Progenitor cell of endocrine pancreas (in vitro differentiated cells): ENCODE data around the gene UNC45A. TPM values are rescaled to one million over a fixed set of nuclear protein-coding genes. Genes with fewer than 3 reads are reported as not detected.
A peak's percentile ranks its signal among the peaks of the same experiment; 100 is the strongest.
"Not testable (repeated sequence)": the region's sequence is repeated elsewhere in the genome, so short reads cannot be mapped to it uniquely, and the experiment has no call there.

Experiments
- DNase-seq: peaks from one replicate; pipeline ENCODE4 v3.0.0; 2021; ENCODE audit warnings: low spot score; ENCODE audit not compliant: unreplicated experiment
- H3K27ac Mint-ChIP-seq: 2 replicates; pipeline ENCODE4 v1.8.0; 2021; ENCODE audit warnings: mild to moderate bottlenecking, moderate library complexity, mixed read lengths
- H3K27me3 Mint-ChIP-seq: 2 replicates; pipeline ENCODE4 v1.8.0; 2021; ENCODE audit warnings: mixed read lengths
- H3K36me3 Mint-ChIP-seq: 2 replicates; pipeline ENCODE4 v1.8.0; 2022; ENCODE audit warnings: mixed read lengths; ENCODE audit not compliant: insufficient read depth
- H3K4me1 Mint-ChIP-seq: 2 replicates; pipeline ENCODE4 v1.8.0; 2021; ENCODE audit warnings: low read depth, mixed read lengths
- H3K4me3 Mint-ChIP-seq: 2 replicates; pipeline ENCODE4 v1.8.0; 2021; ENCODE audit warnings: low read depth, mild to moderate bottlenecking, moderate library complexity, mixed read lengths
- H3K9me3 Mint-ChIP-seq: 2 replicates; pipeline ENCODE4 v1.8.0; 2021; ENCODE audit warnings: low read depth, mixed read lengths
- CTCF ChIP-seq: fragments of 200-600 bp; sonication (generic); IDR thresholded peaks from one replicate; pipeline ENCODE4 v1.5.0; 2021; ENCODE audit warnings: antibody characterized with exemption, mild to moderate bottlenecking; ENCODE audit not compliant: unreplicated experiment
- total RNA-seq: library from RNA; stranded (reverse); gene quantifications from 2 replicates; pipeline ENCODE4 v1.2.1, GENCODE V29; 2021

The UNC45A gene
- total RNA-seq, 1 donor from 2014 or later, result 90.6 TPM

DNA sequence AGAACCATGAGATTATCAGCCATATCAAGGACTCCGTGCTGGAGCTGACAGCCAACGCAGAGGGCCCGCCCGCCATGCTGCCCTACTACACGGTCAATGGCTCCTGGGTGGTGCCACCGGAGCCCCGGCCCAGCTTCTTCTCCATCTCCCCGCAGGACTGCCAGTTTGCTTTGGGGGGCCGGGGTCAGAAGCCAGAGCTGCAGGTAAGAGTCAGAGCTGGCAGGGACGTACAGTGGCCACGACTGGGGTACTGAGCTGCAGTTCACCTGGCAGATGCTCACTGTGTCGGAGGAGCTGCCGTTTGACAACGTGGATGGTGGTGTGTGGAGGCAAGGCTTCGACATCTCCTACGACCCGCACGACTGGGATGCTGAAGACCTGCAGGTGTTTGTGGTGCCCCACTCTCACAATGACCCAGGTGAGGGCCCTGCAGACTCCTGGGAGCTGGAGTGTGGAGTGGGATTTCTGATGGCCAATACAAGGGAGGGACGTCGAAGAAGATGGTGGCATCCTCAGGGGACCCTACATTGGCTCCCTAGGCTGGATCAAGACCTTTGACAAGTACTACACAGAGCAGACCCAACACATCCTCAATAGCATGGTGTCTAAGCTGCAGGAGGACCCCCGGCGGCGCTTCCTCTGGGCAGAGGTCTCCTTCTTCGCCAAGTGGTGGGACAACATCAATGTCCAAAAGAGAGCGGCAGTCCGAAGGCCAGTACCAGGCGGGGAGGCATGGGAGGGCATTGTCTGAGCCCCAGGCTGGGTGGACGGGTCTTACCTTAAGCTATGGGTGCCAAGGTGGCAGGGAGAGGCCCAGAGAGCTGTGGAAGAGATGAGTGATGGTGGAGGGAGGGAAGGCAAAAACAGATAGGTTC lies 29.5 kb upstream of the UNC45A start:
- DNase-seq, result no peak
- H3K36me3 Mint-ChIP-seq, result peaks cover 19% of the 10 kb centered on the region
- TF ChIP-seq CTCF, result no peak

GRCh38 chr15:90906181-90906849 lies 28.8 kb upstream of the UNC45A start:
- no peak for TF ChIP-seq CTCF
- no peaks in the 10 kb centered on the region for H3K9me3 Mint-ChIP-seq
- no peaks in the 10 kb centered on the region for H3K27me3 Mint-ChIP-seq
- H3K4me3 Mint-ChIP-seq, result no peak overlapping the region
- H3K27ac Mint-ChIP-seq, result no peak overlapping the region
- peaks cover 16% of the 10 kb centered on the region for H3K4me1 Mint-ChIP-seq
- peaks cover 19% of the 10 kb centered on the region for H3K36me3 Mint-ChIP-seq
- DNase-seq, result no peak

More for the DNA sequence above, 29.5 kb upstream of the UNC45A start:
- Mint-ChIP-seq H3K9me3 (no peaks in the 10 kb centered on the region), H3K4me1 (peaks cover 19% of the 10 kb centered on the region), H3K27me3 (no peaks in the 10 kb centered on the region), H3K27ac (peak overlapping the region; percentile 43), H3K4me3 (no peak overlapping the region)

- Mint-ChIP-seq H3K4me1 (peaks cover 8% of the 10 kb centered on the region), H3K36me3 (peaks cover 19% of the 10 kb centered on the region), H3K9me3 (no peaks in the 10 kb centered on the region), H3K27me3 (no peaks in the 10 kb centered on the region), H3K4me3 (no peak overlapping the region), H3K27ac (no peak overlapping the region)
- DNase-seq, result no peak
- TF ChIP-seq CTCF, result no peak
Observed at GRCh38 chr15:90907051-90907660, 27.9 kb upstream of the UNC45A start.

DNA sequence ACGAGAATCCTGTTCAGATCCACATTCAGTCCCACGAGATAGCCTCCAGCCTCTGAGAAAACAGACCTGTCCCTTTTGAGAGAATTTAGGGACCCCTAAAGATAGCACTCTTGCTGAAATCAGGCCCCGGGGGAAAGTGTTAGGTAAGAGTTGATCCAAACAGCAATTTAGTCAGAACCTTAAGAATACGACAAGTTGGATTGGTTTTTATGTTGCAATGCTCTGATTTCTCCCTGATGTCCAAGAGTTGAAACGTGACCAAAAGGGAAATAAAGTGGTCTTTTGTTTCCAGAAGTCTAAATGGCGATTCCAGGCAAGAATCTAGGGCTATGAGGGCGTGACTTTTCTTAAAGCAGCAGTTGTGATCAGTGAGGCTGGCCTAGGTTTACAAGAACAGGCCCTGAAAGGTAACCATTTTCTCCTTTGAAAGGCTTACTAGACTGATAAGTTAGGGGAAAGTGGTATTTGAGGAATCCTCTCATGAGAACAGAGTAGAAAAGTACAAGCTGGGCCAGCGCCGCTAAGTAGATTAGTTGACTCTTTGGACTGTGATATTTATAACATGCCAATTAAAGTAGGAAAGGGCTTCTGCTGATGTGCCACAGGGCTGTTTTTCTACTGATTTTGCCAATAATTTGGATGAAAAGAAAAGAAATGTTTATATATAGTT lies 27.1 kb upstream of the UNC45A start:
- Mint-ChIP-seq H3K4me1 (peaks cover 7% of the 10 kb centered on the region), H3K4me3 (no peak overlapping the region), H3K27ac (no peak overlapping the region), H3K27me3 (no peaks in the 10 kb centered on the region), H3K36me3 (peaks cover 19% of the 10 kb centered on the region), H3K9me3 (no peaks in the 10 kb centered on the region)
- DNase-seq, result no peak
- TF ChIP-seq CTCF, result no peak

GRCh38 chr15:90909449-90909848 lies 25.6 kb upstream of the UNC45A start:
- H3K9me3 Mint-ChIP-seq, DNase-seq, H3K4me1 Mint-ChIP-seq, H3K27me3 Mint-ChIP-seq, H3K4me3 Mint-ChIP-seq, H3K27ac Mint-ChIP-seq: not testable (repeated sequence)
- peaks cover 21% of the 10 kb centered on the region for H3K36me3 Mint-ChIP-seq
